HEK293T (cell line): Measurements from ENCODE around the gene LOXL4.

Source experiments
- CTCF ChIA-PET: fragments of 350-600 bp; formaldehyde crosslinking; extraction: SDS; loops from one replicate; lab custom pipeline; 2021; ENCODE audit warnings: antibody characterized with exemption, inconsistent platforms; lab: Yijun Ruan, JAX
- POLR2A ChIA-PET: fragments of 350-600 bp; formaldehyde crosslinking; extraction: SDS; loops from one replicate; lab custom pipeline; 2020; ENCODE audit warnings: antibody characterized with exemption, inconsistent platforms; lab: Yijun Ruan, JAX
- DNase-seq: peaks from one replicate; pipeline ENCODE4 v3.0.0; 2012; ENCODE audit warnings: mixed read lengths; ENCODE audit errors: extremely low spot score
- ARNT ChIP-seq: fragments of 450-650 bp; IDR thresholded peaks from 2 replicates; pipeline ENCODE4 v1.6.1; 2017; ENCODE audit warnings: mild to moderate bottlenecking
- BHLHE40 ChIP-seq: fragments of 450-650 bp; IDR thresholded peaks from 2 replicates; pipeline ENCODE4 v1.6.1; 2016; ENCODE audit warnings: mild to moderate bottlenecking, moderate library complexity, borderline replicate concordance
- CTBP1 ChIP-seq: fragments of 450-650 bp; IDR thresholded peaks from 2 replicates; pipeline ENCODE4 v1.6.1; 2016; ENCODE audit warnings: borderline replicate concordance
- ELF4 ChIP-seq: fragments of 450-650 bp; IDR thresholded peaks from 2 replicates; pipeline ENCODE4 v1.6.1; 2017; ENCODE audit warnings: antibody characterized with exemption
- FOXA1 ChIP-seq: fragments of 450-650 bp; IDR thresholded peaks from 2 replicates; pipeline ENCODE4 v1.6.1; 2016; ENCODE audit warnings: mild to moderate bottlenecking
- FOXK2 ChIP-seq: fragments of 450-650 bp; IDR thresholded peaks from 2 replicates; pipeline ENCODE4 v1.6.1; 2016; ENCODE audit warnings: mild to moderate bottlenecking
- FOXM1 ChIP-seq: fragments of 450-650 bp; IDR thresholded peaks from 2 replicates; pipeline ENCODE4 v1.6.1; 2017; ENCODE audit warnings: mild to moderate bottlenecking, borderline replicate concordance
- HDGF ChIP-seq: fragments of 450-650 bp; IDR thresholded peaks from 2 replicates; pipeline ENCODE4 v1.6.1; 2017; ENCODE audit warnings: antibody characterized with exemption, borderline replicate concordance
- L3MBTL2 ChIP-seq: fragments of 450-650 bp; conservative IDR thresholded peaks from 2 replicates; pipeline ENCODE4 v1.6.1; 2016; ENCODE audit warnings: mild to moderate bottlenecking
- LEF1 ChIP-seq: fragments of 450-650 bp; IDR thresholded peaks from 2 replicates; pipeline ENCODE4 v1.6.1; 2017; ENCODE audit warnings: mild to moderate bottlenecking, borderline replicate concordance
- NFRKB ChIP-seq: fragments of 450-650 bp; IDR thresholded peaks from 2 replicates; pipeline ENCODE4 v1.6.1; 2016; ENCODE audit warnings: mild to moderate bottlenecking, moderate library complexity
- SP1 ChIP-seq: fragments of 450-650 bp; IDR thresholded peaks from 2 replicates; pipeline ENCODE4 v1.6.1; 2017
- SUZ12 ChIP-seq: fragments of 450-650 bp; IDR thresholded peaks from 2 replicates; pipeline ENCODE4 v1.6.1; 2016; ENCODE audit warnings: mild to moderate bottlenecking
- TARDBP ChIP-seq: fragments of 450-650 bp; IDR thresholded peaks from 2 replicates; pipeline ENCODE4 v1.6.1; 2016
- ZNF384 ChIP-seq: fragments of 450-650 bp; IDR thresholded peaks from 2 replicates; pipeline ENCODE4 v1.6.1; 2016
- TF ChIP-seq, protein P1 (sequence below): fragments of 450-650 bp; IDR thresholded peaks from 2 replicates; pipeline ENCODE4 v1.6.1; 2016

LOXL4 gene

DNA sequence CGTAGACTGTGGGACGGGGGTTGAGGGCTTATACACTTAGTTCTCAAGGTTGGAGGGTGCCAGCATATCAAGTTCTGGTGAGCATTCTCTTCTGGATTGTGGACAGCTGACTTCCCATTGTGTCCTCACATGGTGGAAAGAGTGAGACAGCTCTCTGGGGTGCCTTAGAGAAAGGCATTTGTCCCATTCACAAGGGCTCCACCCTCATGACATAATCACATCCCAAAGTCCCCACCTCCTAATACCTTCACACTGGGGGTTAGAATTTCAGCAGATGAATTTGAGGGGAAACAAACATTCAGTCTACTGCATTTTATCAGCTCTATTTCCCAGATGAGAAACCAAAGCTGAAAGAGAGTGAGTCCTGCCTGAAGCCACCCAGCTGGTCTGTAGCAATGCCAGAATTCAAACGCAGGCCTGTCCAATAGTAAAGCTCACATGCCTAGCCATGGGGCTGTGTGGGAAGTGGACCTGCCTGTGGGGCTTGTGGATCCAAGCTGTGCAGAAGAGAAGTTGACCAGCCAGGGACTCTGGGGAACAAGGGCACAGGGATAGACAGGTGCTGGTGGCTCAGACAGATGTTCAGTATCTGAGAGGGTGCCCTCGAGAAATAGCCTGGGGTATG, 34.9 kb upstream of the LOXL4 start:
- TF ChIP-seq HDGF: no peak
- no peak for TF ChIP-seq CTBP1
- TF ChIP-seq TARDBP: no peak
- TF ChIP-seq L3MBTL2: no peak
- no peak for TF ChIP-seq LEF1
- no peak for TF ChIP-seq FOXA1
- TF ChIP-seq SP1: no peak
- TF ChIP-seq NFRKB: no peak
- TF ChIP-seq FOXK2: no peak
- TF ChIP-seq SUZ12: no peak
- CTCF ChIA-PET: interaction anchor here (1.0 kb wide), 1 partner anchor 135 kb away, joined by 4 read pairs; no protein-coding TSS in a partner anchor
- DNase-seq: no peak
- POLR2A ChIA-PET: no interaction called here

DNA sequence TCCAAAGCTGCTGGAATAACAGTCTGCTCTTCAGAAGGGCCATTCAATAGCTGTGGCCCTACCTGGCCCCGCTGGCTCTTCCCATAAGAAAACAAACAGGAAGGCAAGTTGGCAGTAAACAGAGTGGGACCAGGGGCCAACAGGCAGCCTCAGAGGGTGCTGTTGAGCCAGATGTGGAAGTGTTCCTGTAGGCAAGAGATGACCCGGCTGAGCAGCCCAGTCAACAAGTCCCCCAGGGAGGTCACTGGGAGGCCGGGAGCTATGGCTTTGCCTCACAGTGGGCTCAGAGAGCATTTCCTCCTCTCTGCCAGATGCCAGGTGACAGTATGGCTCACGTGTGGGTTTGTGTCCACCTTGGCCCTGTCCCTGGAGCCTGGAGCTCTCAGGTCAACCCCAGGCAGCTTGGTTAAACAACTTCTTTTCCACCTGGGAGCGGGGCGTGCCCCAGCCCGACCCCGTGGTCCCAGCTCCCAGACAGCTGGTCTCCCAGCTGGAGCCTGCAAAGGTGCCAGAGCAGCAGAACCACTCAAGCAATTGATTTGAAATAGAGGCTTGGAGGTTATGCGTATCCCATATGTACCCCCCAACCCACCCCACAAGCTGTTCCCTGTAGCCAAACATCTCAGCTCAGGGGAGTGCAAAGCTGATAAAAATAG, 33.8 kb upstream of the LOXL4 start:
- DNase-seq: no peak
- ChIA-PET POLR2A (no interaction called here), CTCF (interaction anchor here (1.0 kb wide), 1 partner anchor 134 kb away, joined by 4 read pairs; no protein-coding TSS in a partner anchor)
- TF ChIP-seq ZNF384 (no peak), LEF1 (no peak), FOXA1 (no peak), HDGF (no peak), CTBP1 (no peak), TARDBP (no peak), L3MBTL2 (no peak), NFRKB (no peak), SUZ12 (no peak), FOXM1 (no peak), BHLHE40 (no peak), FOXK2 (no peak)
- TF ChIP-seq, protein P1, sequence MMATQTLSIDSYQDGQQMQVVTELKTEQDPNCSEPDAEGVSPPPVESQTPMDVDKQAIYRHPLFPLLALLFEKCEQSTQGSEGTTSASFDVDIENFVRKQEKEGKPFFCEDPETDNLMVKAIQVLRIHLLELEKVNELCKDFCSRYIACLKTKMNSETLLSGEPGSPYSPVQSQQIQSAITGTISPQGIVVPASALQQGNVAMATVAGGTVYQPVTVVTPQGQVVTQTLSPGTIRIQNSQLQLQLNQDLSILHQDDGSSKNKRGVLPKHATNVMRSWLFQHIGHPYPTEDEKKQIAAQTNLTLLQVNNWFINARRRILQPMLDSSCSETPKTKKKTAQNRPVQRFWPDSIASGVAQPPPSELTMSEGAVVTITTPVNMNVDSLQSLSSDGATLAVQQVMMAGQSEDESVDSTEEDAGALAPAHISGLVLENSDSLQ: no peak

DNA sequence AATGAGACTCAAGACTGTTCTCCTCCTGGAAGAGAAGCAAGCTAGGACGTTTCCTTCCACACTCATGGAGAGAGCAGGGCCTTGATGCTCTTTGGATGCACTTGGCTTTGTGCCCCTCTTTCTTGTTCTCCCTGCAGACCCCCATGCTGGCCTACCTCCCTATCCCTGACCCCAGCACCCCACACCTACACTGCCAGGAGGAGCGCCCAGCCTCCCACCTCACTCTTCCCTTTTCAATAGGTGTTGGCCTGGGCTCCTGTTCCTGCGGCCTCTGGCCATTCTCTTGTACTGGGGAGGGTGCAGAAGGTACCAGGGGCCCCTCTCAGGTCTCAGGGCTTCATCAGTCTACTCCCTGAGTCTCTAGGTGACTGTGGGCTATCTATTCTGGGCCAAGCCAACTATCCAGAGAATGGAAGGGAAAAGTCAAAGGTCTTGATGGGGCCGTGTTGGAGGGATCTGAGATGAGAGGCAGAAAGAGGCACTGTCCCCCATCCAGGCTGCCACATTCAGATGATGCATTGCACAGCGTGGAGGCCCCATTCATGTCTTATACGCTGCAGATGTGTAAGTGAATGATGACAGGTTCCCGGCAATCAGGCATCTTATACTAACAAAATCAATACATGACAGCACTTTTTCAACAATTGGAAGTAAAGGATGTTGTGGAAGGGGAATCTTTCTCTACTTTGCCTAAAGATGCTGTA, 32.7 kb upstream of the LOXL4 start:
- TF ChIP-seq SUZ12 (no peak), ELF4 (no peak), FOXA1 (no peak), BHLHE40 (no peak), LEF1 (no peak), ZNF384 (no peak), ARNT (no peak), NFRKB (no peak), CTBP1 (no peak), SP1 (no peak), HDGF (no peak), L3MBTL2 (no peak), FOXM1 (no peak), FOXK2 (no peak)
- TF ChIP-seq, protein P1: no peak
- DNase-seq: no peak
- ChIA-PET POLR2A (no interaction called here), CTCF (no interaction called here)

DNA sequence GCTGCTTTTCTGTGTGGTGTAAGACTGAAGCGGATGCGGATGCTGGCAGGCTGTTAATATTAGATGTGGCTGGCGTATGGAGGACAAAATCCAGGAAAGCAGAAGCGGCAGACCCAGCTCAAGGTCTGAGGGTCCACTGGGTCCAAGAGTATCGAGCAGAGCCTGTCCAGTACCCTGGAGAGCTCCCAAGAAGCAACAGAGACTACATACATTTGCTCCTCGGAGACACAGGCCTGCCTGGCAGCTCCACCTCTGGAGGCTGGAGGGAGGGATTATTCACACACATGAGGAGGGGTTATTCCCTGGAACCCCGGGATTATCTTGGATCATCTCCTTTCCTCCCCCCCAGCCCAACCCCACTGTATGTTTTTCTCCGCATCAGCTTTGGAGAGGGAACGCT, 31.3 kb upstream of the LOXL4 start:
- ChIA-PET POLR2A (no interaction called here), CTCF (no interaction called here)
- TF ChIP-seq, protein P1: no peak
- TF ChIP-seq NFRKB: no peak
- no peak for TF ChIP-seq FOXK2
- no peak for TF ChIP-seq ZNF384
- no peak for TF ChIP-seq TARDBP
- TF ChIP-seq CTBP1: no peak
- TF ChIP-seq BHLHE40: no peak
- TF ChIP-seq LEF1: no peak
- no peak for TF ChIP-seq FOXA1
- no peak for TF ChIP-seq ELF4
- TF ChIP-seq FOXM1: no peak
- no peak for TF ChIP-seq L3MBTL2
- no peak for TF ChIP-seq SUZ12
- TF ChIP-seq HDGF: no peak
- no peak for TF ChIP-seq SP1
- DNase-seq: no peak

DNA sequence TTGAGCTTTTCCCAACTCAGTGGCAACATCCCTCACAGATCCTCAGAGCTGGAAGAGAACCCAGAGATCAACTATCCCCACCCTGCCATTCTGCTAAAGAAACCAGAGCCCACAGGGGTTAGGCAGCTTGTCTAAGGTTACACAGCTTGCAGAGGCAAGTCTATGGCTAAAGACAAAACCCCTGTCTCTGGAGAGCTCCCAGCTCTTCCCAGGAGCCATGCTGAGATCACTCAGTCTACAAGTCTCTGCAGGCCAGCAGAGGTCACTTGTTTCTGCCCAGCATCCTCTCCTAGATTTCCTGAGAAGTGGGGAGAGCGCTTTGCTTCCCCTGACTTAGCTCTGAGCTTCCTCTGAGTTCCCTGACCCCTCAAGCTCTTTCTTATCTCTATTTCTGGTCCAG, 28.5 kb upstream of the LOXL4 start:
- TF ChIP-seq FOXK2: no peak
- no peak for TF ChIP-seq NFRKB
- no peak for TF ChIP-seq SP1
- no peak for TF ChIP-seq LEF1
- TF ChIP-seq TARDBP: no peak
- no peak for TF ChIP-seq HDGF
- no peak for TF ChIP-seq CTBP1
- no peak for TF ChIP-seq SUZ12
- TF ChIP-seq L3MBTL2: no peak
- TF ChIP-seq BHLHE40: no peak
- no peak for TF ChIP-seq ARNT
- TF ChIP-seq FOXA1: no peak
- TF ChIP-seq ZNF384: no peak
- DNase-seq: no peak
- ChIA-PET CTCF (interaction anchor here (1.3 kb wide), 1 partner anchor 9 kb away, joined by 4 read pairs; no protein-coding TSS in a partner anchor), POLR2A (interaction anchor here (1.1 kb wide), 1 partner anchor 13 kb away, joined by 4 read pairs; no protein-coding TSS in a partner anchor)
